ENCODE measurements around the gene CHD3.

DNA sequence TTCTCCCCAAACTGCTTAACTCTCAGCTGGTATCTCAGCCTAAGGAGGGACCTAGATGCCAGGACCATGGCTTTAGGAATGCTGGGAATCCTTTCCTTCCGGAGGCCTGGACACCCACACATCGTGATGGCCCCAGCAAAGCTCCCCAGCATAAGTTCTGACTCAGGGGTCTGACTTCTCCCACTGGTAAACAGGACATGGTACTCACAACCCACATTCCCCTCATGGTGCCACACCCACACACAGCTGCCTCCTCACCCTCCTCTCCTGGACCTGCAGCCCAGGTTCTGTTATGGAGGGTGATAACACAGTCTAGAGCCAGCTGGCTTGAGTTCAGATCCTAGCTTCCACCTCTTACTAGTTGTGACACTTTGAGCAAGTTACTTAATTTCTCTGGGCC, 28.2 kb downstream of the CHD3 start:
- TF ChIP-seq, protein P1, sequence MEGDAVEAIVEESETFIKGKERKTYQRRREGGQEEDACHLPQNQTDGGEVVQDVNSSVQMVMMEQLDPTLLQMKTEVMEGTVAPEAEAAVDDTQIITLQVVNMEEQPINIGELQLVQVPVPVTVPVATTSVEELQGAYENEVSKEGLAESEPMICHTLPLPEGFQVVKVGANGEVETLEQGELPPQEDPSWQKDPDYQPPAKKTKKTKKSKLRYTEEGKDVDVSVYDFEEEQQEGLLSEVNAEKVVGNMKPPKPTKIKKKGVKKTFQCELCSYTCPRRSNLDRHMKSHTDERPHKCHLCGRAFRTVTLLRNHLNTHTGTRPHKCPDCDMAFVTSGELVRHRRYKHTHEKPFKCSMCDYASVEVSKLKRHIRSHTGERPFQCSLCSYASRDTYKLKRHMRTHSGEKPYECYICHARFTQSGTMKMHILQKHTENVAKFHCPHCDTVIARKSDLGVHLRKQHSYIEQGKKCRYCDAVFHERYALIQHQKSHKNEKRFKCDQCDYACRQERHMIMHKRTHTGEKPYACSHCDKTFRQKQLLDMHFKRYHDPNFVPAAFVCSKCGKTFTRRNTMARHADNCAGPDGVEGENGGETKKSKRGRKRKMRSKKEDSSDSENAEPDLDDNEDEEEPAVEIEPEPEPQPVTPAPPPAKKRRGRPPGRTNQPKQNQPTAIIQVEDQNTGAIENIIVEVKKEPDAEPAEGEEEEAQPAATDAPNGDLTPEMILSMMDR (IDR thresholded peaks at IDR 0.05): no peak
- no peak for TF ChIP-seq POLR2A (IDR thresholded peaks at IDR 0.05)

All from vagina (tissue), 2 donors.